Stimulated activated CD4-positive, alpha-beta T cell treated with anti-CD3 and anti-CD28 coated beads, Interleukin-4, amount 100 ng/mL, for 4 hours (primary cell): Measurements from ENCODE around the gene HSPA13.
A peak's percentile ranks its signal among the peaks of the same experiment; 100 is the strongest.
"Not testable (repeated sequence)": the region's sequence is repeated elsewhere in the genome, so short reads cannot be mapped to it uniquely, and the experiment has no call there.

ENCODE experiments used
- DNase-seq, 2 experiments: peaks; one replicate each; pipeline ENCODE4 v3.0.0-alpha.2; 2020

The HSPA13 gene, protein sequence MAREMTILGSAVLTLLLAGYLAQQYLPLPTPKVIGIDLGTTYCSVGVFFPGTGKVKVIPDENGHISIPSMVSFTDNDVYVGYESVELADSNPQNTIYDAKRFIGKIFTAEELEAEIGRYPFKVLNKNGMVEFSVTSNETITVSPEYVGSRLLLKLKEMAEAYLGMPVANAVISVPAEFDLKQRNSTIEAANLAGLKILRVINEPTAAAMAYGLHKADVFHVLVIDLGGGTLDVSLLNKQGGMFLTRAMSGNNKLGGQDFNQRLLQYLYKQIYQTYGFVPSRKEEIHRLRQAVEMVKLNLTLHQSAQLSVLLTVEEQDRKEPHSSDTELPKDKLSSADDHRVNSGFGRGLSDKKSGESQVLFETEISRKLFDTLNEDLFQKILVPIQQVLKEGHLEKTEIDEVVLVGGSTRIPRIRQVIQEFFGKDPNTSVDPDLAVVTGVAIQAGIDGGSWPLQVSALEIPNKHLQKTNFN

DNA sequence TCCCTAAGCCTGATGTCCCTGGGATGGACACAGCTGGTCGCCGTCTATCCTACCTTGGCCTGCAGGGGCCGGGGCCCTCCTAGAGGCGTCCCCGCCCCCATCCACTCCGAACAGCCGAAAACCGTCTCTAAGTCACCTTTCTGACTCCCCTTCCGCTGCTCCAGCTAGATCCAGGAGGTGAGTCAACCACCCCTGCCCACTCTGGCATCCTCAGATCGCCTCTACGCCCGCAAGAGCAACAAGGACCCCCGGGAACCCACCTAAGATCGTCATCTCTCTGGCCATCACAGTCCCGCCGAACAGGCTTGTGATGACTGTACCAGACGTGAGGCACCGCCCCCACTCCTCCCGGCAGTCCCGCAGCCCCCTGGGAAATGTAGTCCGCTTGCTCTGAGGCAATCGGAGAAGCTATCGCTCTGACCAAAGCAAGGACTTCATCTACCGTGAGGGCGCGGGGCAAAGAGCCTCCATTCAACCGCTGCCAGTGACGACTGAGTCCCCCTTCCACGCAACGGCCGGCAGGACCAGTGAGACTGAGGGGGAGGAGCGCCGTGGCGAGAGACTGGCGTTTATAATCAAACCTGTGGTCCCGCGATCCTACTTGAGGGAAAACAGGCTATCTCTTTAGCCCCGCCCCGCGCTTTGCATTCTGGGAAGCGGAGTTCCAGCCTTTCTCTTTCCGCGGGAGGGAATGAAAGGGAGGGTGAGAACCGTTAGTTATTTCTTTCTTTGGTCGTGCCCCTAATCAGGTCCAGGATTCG lies at the start of gene HSPA13:
Gene HSPA13 (minus strand): TSS at position 312 of the 761 bp plus-strand sequence. CDS start 27 bp downstream, at position 285.
- DNase-seq = peak; percentile 96 to 100

DNA sequence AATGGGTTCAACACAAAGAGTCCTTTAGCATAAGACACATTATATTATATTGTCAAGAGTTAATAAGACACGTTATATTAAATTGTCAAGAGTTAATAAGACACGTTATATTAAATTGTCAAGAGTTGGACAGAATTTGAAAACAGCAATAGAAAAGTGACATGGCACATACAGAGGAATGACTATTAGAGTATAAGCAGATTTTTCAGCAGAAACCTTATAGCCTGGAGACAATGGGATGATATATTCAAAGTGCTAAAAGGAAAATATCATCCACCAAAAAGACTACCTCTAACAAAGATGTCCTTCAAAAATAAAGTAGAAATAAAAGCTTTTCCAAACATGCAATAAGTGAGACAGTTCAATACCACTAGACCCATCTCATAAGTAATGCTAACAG lies 36.0 kb upstream of the HSPA13 start:
- DNase-seq = no peak

DNA sequence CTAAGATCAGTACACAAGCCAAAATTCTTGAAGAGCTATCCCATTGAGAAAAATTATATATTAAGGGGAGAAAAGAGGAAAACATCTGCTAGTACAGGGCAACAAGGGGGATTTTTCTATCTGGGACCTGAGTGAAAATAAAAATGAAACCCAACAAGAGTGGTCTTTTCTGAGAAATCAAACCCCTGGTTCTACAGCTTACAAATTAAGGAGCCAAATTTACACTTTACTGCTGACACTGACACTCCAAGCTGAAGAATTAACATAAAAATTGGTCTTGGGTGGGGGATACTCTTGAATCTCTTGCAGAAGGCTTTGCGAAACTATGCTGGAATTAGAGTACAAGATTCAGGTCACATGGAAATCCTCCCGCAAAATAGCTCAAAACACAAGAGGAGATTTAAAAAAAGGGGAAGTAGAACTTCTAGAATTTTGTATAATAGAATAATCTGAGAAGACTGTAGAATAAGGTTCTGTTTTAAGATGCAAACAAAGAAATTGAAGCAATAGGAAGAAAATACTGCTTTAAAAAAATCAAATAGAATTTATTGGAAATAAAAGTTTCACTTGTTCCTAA lies 32.1 kb upstream of the HSPA13 start:
- DNase-seq = no peak

DNA sequence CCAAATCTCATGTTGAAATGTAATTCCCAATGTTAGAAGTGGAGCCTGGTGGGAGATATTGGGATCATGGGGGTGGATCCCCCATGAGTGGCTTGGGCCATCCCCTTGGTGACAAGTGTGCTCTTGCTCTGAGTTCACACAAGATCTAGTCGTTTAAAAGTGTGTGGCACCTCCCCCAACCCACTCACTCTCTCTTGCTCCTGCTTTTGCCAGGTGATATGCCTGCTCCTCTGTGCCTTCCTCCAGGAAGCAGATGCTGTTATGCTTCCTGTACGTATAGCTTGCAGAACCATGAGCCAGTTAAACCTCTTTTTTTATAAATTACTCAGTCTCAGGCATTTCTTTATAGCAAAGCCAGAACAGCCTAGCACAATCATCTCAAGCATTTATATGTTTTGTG lies 23.0 kb upstream of the HSPA13 start:
- DNase-seq = no peak

DNA sequence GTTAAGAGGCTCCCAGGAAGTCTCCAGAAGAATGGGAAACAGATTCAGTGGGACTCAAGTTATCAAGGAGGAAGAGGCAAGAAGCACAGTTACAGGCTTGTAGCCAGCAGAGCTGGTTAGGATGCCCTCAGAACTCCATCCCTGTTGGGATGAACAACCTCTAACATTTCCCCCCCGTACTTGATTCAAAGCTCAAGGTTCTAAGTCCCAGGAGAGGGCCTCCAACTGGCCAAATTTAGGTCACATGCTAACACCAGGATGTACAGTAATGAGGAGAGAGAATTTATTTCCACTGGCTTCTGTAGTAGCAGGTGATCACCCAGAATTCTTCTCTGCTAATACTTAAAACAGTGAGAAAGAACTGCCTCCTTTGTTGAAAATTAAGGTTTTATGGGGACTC lies 22.3 kb upstream of the HSPA13 start:
- DNase-seq = no peak

DNA sequence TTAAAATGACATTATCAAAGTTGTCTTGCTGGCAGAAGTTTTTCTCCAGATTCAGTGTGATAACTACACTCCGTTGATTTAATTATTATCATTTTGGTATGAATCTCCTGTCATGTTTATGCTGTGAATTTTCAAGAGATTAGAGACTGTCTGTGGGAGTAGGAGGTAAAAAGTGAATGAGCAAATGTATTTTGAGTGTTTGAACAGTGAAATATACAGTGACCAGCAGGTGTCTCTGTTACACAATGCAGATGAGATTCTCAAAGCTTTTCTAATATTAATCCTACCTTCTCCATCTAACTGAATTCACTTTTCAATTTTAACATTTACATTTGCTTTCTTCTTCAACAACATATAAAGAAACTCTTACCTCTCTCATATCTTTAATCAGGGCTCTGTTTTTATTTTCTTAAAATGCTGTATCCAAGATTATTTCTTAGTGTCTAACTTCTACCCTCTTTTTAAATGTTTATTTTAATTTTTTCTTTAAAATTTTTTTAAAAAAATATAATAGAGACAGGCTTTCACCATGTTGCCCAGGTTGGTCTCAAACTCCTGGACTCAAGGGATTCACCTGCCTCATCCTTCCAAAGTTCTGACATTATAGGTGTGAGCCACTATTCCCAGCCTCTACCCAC lies 20.9 kb upstream of the HSPA13 start:
- no peak for DNase-seq

DNA sequence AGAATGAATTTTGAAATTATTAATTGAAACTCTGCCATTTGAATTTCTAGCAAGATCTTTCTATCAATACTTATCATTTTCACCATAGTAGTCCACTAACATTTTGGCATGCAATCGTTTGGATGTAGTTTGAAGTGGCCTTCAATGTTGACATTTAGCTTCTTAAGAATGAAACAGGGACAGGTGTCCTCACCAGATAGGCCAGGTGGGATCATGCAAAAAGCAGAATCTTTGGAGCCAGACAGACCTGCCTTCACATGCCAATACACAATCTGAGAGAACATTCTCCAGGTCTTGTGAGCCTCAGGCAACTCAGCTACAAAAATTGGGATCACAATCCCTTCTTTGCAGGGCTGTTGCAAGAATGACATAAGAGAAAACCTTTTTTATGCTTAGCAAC lies 18.3 kb upstream of the HSPA13 start:
- no peak for DNase-seq

DNA sequence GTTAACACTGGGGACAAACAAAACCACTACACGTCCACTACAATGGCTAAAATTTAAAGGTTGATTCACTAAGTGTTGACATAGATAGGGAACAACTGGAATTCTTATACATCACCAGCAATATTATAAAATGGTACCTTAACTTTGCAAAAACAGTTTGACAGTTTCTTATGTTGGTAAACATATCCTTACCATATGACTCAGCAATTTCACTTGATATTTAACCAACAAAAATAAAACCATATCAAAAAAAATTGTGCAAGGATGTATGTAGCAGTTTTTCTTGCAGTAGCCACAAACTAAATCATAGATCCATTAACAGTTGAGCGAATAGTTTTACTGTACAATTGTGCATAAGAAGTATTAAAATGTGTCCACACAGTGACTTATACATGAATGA lies 5.3 kb upstream of the HSPA13 start:
- no peak for DNase-seq

DNA sequence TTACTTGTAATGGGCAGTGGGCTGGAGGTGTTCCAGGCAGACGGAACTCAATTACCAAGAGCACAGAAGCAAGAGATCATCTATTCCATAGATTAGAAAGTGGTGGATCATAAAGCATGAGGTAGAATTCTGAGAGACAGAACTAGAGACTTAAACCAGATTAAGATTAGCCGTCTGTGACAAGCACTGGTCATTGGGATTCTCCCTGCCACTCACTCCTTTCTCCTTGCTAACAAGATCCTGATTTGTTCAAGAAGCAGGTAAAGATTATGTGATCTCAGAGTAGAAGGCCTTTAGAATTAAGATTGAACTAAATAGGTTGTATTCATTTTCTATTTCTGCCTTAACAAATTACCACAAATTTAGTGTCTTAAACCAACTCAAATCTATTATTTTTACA lies 1.5 kb upstream of the HSPA13 start:
- DNase-seq = no peak

DNA sequence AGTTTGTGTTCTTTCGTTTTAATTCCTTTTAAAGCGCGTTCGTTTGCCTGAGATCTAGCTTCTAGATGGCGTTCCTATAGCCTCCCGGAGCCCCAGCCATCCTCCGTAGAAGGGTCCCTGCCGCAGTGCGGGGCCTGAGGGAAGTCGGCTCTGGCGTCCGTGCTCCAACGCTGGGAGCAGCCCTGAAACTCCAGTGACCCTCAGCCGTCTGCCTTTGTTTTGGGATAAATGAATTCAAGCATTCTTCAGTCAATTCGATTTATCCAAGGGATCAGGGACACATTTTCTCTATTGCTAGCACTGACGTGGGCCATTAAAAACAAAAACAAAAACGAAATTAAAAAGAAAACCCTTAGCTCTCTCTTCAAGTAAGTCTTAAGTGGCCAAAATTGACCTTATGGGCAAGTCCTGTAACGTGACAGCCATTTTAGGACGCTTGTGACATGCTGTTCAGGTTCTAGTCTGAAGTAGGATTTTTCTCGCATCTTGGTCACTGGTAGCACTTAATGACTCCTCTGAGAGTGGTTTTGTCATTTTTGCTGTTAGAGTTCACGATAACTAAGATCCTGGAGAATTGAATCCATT lies 742 bp upstream of the HSPA13 start:
- no peak for DNase-seq

DNA sequence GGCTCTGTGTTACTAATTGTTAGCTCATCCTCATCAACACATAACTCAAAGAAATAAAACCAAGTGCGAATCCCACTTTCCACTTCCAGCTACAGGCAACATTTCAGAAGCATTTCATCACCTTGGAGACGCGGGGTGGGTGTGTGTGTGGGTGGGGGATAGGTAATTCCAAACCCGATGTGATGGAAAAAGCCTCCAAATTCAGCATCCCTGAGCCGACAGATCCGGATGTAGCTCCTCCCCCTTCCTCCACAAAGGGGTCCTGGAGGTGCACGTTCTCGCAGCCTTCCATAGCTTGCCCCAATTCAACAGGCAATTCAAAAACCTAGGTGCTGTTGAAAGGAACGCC lies 486 bp downstream of the HSPA13 start:
- peak in 1 of 2 experiments; percentile 29 for DNase-seq

DNA sequence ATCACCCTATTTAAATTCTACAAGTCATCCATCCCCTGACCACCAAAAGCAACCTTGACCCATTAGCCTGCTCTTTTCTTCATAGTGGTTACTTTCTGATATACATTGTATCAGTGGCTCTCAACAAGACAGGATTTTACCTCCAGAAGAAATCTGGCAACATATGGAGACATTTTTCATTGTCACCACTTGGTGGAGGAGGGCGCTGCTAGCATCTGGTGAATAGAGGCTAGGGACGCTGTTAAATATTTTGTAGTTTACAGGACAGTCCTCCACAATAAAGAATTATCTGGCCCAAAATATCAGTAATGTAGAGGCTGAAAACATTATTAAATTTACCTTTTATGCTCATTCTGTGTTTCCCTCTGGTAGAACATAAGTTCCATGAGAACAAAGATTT lies 6.1 kb downstream of the HSPA13 start:
- no peak for DNase-seq

DNA sequence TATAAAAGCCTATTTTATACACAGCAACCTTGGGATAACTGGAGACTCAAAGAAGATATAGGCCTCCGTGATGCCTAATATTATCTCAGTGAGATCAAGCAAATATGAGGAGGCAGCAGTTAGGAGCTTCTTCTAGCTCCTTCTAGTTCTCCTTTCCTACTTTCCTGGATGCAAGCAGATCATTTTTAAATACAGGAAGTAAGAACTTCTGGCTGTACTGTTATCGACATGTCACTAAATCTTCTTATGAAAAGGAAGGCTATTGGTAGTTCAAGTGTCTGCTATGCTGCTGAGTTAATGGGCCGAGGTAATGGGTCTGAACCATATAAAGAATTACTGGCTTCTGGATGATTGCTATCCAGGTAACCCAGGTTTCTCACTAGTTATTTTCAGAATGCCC lies 15.9 kb downstream of the HSPA13 start:
- no peak for DNase-seq

DNA sequence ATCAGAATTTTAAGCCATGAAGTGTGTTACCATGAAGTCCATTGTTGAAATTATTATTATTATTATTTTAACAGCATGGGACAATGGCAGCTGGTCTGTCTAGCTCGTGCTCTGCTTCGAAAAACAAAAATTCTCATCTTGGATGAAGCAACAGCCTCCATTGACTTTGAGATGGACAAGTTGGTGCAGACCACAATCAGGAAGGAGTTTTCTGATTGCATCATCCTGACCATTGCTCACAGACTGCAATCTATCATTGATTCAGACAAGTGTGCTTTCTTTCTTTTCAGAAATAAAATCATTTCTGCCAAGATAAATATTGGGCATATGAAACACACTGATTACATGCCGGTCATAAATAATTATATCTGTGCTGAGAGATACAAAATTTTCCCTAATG lies 21.0 kb downstream of the HSPA13 start:
- no peak for DNase-seq

DNA sequence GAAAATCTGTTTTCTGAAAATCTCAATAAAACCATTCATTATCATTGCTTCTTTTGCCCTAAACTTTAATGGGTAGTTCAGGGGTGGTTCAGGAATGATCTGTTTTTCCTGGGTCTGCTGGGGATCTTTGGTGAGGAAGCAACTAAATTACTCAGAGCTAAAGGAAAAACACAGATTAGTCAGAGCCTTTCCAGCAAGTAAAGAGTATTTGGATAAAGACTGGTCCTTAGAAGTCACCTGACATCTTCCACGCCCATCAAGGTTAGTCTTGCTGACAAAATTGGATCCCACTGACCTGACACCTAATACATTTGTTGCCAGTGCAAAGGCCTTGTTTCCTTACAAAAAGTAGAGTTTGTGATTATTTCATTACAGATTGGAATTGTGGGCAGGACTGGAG lies 24.2 kb downstream of the HSPA13 start:
- DNase-seq = no peak

DNA sequence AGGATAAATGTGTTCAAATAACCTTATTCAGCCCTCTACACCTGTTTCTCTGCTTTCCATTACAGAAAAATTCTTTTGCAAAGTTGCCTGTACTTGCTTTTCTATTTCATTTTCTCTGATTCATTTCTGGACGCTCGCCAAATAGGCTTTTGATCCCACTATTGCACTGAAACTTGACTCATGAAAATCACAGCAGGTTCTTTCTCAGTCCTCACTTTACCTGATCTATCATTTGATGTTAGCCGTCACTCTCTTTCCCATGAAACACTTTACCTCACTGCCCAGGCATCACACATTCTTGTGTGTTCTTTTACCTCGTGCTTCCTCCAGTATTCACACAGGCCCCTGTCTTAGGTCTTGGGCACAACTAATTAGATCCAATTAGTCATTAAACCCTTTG lies 26.2 kb downstream of the HSPA13 start:
- DNase-seq = no peak

DNA sequence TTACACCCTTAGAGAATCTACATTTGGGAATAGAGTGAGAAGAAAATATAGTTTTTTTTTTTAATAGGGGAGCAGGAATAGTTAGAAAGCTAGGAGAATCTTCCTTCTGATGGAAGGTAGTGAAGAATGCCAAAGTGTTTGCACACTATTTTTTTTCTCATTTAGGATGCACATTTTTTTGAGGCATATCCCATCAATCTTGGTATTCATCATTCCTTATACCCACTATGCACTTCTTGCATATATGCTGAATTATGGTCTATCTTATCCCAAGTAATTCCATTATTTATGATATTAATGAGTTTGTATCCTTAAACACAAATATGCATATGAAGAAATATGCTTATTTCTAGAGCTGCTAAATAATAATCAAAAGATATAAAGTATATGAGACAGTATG lies 28.4 kb downstream of the HSPA13 start:
- no peak for DNase-seq

DNA sequence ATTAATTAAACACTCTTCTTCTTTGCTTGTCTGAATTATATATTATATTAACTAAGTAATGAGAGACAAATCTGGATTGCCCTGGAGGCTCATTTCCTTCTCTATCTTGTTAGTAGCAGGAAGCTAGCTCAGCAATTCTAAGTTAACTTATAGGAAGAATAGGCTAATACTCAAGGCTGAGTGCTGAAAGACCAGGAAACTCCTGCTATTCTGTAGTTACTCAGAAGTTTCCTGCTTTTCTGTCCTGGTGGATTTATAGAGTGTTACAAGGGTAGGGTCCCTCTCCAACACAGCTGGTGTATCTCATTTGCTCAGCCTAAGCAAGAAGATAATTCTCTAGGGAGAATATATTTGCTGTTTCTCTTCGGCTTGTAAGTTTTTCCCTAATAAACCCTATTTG lies 29.2 kb downstream of the HSPA13 start:
- no peak for DNase-seq

DNA sequence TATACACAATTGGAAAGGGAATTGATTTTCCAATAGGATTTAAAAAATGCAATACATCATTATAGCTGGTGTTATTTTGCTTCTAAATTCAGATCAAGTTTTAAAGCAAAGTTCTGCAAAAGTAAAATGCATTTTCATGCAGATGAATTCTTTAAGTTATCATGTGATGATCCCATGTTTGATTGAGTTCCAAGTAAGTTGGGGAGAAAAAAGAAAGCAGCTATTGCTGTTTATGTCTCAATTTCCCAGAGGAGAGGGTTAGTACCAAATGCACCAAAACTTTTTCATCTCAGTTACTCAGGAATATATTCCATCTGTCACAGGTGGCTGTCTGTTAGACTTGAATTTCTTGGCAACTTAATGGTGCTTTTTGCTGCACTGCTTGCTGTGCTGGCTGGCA lies 29.7 kb downstream of the HSPA13 start:
- DNase-seq = no peak

DNA sequence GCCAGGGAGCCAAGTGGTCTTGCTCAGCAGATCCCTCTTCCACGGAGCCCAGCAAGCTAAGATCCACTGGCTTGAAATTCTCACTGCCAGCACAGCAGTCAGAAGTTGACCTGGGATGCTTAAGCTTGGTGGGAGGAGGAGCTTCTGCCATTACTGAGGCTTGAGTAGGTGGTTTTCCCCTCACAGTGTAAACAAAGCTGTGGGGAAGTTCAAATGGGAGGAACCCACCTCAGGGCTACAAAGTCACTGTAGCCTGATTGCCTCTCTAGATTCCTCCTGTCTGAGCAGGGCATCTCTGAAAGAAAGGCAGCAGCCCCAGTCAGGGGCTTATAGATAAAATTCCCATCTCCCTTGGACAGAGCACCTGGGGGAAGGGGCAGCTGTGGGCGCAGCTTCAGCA lies 55.6 kb downstream of the HSPA13 start:
- DNase-seq = not testable (repeated sequence)

DNA sequence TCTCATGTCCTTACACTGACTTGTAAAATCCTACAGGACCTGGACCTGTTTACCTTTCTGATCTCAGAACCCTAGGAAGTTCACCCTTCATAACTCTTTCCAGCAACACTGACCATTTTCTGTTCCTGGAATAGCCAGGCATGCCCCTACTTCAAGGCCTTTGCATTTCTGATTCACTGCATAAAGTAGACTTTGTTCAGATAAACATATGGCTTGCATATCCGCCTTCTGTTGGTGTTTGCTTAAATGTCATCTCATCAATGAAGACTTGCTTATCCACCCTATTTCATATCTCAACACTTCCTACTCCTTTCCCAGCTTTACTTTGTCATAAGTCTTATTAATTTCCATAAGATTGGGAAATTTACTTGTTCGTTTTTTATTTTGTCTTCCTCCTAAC lies 57.4 kb downstream of the HSPA13 start:
- no peak for DNase-seq
